CD4-positive, alpha-beta T cell treated with Interleukin-10 for 1 hour (primary cell): ENCODE results near the gene GABRE.

Experiments used
- DNase-seq: peaks from one replicate; pipeline ENCODE4 v3.0.0-alpha.2; 2020

GABRE gene

GRCh38 chrX:151974336-151975227 lies at the start of gene GABRE:
Gene GABRE, minus strand, starts transcription at chrX:151974676. Its CDS starts 51 bp downstream, at chrX:151974625.
- DNase-seq: no peak

GRCh38 chrX:152020888-152021287 lies 46.4 kb upstream of the GABRE start:
- DNase-seq: no peak

GRCh38 chrX:151999813-152000212 lies 25.3 kb upstream of the GABRE start:
- no peak for DNase-seq

DNA sequence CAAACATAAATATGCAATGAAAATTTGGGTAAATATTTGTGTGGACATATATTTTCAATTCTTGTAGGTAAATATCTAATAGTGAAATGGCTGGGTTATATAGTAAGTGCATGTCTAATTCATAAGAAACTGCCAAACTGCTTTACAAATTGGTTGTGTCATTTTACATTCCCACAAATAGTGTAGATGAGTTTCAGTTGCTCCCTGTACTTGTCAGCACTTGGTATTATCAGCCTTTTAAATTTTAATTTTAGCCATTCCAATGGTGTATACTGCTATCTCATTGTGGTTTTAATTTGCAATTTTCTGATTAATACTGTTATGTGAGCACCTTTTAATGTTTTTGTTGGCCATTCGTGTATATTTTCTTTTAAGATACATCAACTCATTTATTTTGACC lies 23.1 kb upstream of the GABRE start:
- DNase-seq: no peak

- no peak for DNase-seq
These were observed 21.9 kb upstream of the GABRE start for GRCh38 chrX:151996347-151996746.

- no peak for DNase-seq
These were observed 20.0 kb upstream of the GABRE start for GRCh38 chrX:151994476-151994875.

DNA sequence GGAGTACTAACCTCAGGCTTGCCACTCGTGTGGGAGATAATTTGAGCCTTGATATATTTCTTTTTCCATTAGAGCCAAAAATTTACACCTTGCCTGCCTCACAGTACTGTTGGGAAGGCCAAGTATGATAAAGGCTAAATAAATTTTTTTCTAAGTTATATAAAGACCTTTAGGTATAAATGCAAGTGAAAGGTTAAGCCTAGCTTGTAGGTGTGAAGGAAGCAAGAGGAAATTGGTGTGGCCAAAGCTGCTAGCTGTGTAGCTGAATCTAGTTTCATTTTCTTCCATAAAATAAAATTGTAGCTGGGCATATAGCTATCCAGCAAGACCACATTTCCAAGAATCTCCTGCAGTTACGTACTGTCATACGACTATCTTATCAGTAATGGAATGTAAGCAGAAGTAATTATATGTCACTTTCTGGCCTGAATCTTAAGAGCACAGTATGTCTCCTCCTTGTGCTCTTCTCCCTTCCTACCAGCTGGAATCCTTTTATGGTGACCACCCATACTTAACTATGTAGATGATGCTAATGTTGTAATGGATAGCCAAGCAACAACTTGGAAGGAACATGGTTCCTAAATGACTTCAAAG lies 14.3 kb upstream of the GABRE start:
- DNase-seq: no peak

DNA sequence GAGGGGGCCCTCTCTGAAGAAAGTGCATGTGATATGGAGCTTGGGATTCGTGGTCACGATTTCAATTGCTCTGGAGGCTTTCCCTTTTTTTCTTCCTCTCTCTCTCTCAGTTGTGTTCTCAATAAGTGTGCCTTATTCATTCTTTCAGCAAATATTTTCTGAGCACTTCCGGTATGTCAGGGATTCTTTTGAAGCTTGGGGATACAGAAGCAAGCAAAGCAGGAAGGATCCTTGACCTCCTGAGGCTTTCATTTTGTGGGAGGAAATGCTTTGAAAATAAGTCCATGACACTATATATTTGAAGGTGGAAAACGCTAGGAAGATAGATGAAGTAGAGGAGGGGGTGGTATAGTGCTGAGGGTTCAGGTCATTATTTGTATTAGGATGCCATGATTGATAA lies 12.6 kb upstream of the GABRE start:
- no peak for DNase-seq

DNA sequence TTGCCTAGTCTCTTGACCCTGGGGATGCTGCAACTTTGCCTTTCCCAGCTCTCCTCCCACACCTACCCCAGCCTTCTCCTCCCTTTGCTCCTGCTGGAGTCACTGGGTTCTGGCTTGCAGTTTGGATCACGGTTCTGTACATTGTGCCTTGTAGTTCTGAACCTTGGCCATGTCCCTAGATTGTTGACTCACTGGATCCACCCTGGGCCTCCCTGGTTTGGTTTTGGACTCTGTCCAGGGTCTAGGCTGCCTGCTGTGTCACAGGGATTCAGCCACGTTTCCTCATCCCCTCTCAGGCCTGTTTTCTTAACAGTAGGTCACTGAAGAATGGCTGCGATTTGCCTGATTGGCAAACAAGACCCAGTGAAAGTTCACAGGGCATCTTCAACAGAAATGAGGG lies 11.5 kb upstream of the GABRE start:
- DNase-seq: no peak

- no peak for DNase-seq
These were observed 11.1 kb upstream of the GABRE start for GRCh38 chrX:151985531-151985930.

DNA sequence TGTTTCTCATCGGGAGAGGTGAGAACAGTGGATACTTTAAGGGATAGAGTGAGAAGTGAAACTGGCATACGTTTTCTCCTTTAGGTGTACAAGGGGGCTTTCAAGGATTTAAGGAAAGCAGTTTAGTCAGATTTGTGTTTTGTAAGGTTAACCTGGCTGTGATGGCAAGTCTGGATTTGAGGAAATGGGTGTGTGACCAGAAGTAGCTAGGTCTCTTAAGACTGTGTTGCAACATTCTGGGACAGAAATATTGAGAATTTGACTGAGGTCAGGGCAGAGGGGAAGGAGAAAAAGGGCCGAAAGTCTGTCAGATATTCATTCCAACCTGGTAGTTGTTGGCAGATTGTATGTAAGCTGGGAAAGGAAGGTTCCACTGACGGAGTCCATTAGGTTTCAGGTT lies 10.4 kb upstream of the GABRE start:
- DNase-seq: no peak

- no peak for DNase-seq
These were observed 9.9 kb upstream of the GABRE start for GRCh38 chrX:151984328-151984727.

DNA sequence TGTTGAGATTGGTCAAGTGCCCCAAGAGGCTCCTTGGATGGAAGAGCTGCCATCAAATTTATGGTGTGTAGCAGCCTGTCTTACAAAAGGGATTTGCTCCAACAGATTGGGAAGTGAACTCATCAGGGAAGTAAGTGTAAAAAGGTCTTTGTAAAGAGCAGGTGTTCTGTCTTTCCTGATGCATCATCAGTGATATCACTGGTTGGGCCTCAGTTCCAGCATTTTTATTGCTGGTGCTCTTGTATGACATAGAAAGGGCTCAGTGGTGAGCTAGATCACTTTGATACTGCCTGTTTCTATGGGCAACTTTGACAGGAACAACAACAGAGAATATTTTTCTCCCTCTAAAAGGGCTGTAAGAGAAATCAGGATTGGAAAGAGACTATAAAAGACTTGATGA lies 8.7 kb upstream of the GABRE start:
- DNase-seq: no peak

DNA sequence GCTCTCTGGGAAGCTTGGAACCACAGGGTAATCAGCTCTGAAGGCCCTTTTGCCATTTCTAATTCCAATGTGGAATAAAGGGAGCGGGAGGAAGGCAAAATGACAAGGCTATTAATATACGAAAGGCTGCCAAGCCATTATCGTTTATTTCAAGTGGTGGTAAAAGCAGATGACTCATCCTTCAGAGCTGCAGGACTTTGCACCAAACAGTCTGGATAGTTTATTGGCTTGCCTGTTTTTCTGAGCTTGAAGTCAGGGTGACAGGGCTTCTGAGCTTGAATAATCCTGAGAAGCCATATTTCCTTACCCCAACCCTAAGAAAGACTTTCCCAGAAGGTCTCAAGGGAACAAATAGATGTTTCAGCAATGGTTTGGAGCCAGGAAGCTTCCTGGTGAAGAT lies 7.7 kb upstream of the GABRE start:
- no peak for DNase-seq

DNA sequence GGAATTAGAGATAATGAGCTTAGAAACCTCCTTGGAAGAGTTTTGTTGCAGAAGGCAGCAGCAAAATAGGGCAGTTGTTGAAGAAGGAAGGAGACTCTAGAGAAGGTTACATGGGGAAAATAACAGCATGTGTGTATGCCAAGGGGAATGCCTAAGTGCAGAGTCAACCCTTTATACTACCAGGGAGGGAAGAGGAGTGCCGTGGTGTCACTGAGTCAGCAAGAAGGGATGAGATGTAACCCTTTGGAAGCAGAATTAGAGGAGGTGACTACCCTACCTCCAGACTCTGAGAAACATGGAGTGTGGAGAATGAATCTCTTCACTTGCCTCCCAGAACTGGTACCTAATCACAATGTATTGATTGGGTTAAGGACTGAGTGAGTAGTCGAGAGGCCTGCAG lies 6.7 kb upstream of the GABRE start:
- DNase-seq: no peak

- no peak for DNase-seq
These were observed 3.4 kb upstream of the GABRE start for GRCh38 chrX:151977923-151978322.

DNA sequence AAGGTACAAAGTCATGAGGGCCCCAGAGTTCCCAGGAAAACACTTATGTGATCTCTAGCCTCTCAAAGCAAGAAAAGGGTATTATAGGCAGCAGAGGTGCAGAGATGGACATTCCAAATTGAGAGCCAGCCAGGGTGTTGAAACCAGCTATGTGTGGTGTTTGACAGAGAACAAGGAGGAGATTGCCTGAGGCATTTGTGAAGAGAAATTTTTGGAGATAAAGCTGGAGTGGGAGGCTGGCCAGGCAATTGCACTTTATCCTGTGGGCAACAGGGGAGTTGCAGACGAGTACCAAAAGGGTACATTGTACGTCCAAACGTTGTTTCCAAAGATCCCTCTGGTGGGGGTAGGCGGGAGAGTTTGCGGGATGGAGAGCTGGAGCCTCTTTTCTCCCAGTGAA lies 2.5 kb upstream of the GABRE start:
- DNase-seq: no peak

DNA sequence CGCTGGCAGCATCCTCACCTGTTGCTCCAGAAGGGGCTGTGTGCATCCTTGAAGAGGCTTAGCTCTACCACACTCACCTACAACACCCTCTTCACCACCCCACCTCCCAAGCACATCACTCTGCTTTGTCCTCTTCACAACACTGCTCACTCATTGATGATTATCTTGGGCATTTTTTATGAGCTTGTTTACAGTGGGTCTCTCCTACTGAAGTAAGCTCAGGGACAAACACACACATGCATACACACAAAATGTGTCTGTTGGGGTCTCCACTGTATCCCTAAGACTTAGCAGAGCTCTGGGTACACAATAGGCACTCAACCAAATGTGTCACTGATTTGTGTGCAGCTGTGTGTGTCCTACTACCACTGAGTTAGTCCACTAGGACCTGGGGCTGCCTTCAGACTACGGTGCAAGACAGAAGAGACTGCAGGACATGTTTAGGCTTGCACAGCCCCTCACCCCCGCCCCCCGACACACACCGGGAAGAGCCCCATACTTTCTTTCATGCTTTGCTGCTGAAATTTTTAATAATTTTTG lies 1.3 kb upstream of the GABRE start:
- DNase-seq: no peak

DNA sequence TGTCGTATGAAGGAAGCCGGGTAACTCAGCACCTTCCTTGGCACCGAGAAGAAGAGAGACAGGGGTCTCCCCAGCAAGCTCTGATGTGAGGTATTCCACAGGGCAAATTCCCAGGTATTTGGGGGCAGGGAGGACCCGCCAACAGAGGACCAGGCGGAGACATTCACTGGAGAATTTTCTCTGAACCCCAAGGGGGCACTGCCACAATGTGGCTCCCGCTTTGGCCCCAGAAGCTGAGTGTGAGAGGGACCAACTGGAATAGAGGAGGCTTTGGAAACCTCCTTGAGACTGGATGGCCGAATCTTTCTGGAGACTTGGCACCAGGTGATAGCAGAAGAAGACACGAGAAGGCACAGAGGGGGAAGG lies 735 bp upstream of the GABRE start:
- no peak for DNase-seq

- DNase-seq: no peak
These were observed 583 bp downstream of the GABRE start for GRCh38 chrX:151973851-151974335.

DNA sequence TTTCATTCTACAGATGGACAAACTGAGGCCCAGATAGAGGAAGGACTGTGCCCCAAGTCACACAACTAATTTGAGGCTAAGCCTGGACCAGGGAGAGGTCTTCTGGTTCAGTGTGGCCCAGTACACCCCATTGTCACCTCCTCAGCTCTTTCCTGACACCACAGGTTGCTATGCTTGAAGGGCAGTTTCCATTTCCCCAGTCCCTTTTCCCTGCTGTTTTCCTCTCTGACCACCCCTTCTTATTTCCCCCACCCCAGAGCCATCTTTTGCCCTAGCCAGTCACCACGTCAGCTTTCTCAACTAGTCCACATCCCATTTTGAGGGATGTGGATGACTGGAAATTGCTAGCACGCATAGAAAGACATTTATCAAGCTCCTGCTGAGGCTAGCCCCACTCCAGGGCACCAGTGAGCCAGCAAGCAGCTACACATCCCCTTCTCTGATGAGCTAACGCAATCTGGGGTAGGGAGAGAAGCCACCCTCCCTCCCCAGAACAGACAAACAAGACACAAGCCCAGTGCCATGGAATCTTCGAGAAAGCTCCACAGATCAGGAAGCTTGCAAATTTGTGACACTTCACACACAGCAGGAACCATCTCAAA lies 1.3 kb downstream of the GABRE start:
- DNase-seq: no peak

DNA sequence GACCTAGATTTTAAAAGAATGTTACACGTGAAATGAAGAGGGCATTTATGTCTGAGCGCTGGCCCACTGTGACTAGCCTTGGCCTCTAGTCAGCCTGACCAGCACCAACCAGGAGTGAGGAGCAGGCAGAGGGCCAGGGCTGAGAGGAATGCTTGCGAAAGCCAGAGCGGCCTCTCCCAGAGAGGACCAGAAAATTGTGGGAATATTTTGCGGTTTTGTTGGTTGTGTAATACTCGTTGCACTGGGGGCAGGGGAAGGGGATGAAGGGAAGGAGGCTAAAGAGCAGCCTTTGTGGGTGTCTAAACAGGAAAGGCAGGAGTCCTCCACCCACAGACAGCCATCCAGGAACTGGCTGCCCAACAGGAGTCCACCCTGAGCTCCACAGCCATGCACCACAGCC lies 3.8 kb downstream of the GABRE start:
- DNase-seq: no peak

DNA sequence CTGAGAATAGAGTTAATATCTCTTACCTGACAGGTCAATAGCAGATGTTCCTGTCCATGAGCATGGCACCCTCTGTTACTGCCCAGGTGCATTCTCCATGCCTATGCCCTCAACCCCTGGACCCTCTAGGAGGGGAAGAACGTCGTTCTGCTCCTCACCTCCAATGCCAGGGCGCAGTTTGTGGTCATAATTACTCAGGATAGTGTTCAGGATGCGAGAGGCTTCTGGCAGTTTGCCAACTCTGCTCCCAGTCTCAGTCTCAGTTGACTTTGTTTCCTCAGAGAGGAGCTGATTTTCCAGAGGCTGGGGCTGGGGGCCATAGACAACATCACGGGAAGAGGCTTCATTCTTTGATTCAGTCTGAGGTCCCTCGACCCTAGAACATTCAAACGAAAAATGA lies 4.4 kb downstream of the GABRE start:
- no peak for DNase-seq

DNA sequence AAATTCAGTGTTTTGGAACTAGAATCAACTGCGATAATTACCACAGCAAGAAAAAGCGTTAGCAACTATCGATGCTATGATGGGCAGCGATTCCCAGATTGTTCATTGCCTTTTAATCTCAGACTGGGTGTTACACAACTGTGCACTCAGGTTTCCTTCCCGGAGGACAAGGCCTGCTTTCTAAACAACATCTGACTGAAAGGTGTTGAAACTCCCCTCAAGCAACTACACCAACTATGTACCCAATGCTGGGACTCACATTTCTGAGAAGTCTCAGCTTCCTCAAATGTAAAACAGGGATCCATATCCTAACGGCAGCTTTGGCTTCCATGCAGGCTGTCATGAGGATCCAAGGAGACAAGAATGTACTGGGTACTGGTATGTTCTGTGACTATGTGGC lies 8.2 kb downstream of the GABRE start:
- DNase-seq: no peak
